GM23248 (cell line): ENCODE measurements around the gene HSD17B4.

ENCODE experiments used
- EZH2 ChIP-seq: fragments of 200-600 bp; sonication (generic); IDR thresholded peaks from 2 replicates; pipeline ENCODE4 v1.6.1; 2018; ENCODE audit warnings: antibody characterized with exemption, mild to moderate bottlenecking; ENCODE audit not compliant: insufficient read depth, poor library complexity, severe bottlenecking
- EZH2phosphoT487 ChIP-seq: fragments of 200-600 bp; sonication (generic); IDR thresholded peaks from 2 replicates; pipeline ENCODE4 v1.6.1; 2018; ENCODE audit warnings: antibody characterized with exemption, moderate library complexity, mild to moderate bottlenecking, low read depth; ENCODE audit not compliant: insufficient read depth

DNA sequence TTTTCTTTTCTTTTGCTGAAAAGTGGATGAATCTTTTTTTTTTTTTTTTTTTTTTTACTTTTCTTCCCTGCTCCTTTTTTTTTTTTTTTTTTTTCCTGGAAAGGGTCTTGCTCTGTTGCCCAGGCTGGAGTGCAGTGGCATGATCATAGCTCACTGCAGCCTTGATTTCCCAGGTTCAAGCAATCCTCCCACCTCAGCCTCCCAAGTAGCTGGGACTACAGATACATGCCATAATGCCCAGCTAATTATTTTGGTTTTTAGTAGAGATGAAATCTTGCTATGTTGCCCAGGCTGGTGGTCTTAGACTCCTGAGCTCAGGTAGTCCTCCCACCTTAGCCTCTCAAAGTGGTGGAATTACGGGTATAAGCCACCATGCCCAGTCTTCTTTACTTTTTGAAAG, 20.9 kb downstream of the HSD17B4 start:
- TF ChIP-seq EZH2phosphoT487 (no peak), EZH2 (no peak)
